Myometrial cell (primary cell): Measurements from ENCODE around the gene C1orf21. TPM values are rescaled to one million over a fixed set of nuclear protein-coding genes. Genes with fewer than 3 reads are reported as not detected.

Experiments
- total RNA-seq: library from RNA; depleted of rRNA; stranded (reverse); fragments of >200 nt; gene quantifications from 2 replicates; pipeline ENCODE4 v1.2.3, GENCODE V29; 2015

Gene C1orf21, protein sequence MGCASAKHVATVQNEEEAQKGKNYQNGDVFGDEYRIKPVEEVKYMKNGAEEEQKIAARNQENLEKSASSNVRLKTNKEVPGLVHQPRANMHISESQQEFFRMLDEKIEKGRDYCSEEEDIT
- 39.2 and 67.2 TPM in 2 replicates for total RNA-seq

DNA sequence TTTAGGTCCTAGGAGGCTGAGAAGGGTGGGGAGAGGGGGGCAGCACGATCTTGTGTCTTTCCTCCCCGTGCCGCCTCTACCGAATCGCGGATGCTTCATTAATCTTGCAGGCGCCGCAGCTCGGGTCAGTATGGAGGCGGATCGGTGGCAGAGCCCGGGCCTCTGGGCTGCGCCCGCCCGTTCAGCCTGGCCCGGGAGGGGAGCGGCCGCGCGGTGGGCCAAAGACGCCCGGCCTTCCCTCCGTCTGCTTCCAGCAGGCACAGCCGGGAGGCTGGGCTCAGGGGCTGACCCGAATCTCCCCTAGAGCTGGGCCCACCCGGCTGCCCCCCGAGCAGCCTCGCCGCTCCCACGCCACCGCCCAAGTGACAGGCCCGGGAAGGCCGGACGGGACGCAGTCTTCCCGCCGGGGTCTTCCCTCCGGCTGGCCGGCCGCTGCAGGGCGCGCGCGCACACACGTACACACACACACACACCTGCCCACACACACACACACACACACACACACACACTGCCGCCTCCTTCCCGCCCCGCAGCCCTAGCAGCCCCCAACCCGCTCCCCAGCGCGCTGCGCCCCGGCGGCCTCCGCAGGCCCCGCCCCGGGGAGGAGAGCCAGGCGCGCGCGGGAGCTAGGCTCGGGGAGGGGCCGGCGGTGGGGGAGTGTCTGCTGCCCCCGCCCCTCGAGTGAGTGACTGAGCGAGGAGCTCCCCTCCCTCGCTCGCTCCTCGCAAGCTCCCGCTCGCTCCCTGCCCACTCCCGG is at the start of gene C1orf21:
Gene C1orf21 (plus strand): TSS at position 718 of the 757 bp plus-strand sequence. CDS start 90,481 bp downstream, outside the sequence.

